ENCODE data around the gene MMP25. TPM values are rescaled to one million over a fixed set of nuclear protein-coding genes. Genes with fewer than 3 reads are reported as not detected.

The MMP25 gene
- total and polyA plus RNA-seq, 10 of the 15 experiments (the other 5 are each of a cell fraction or from before 2014, with no cell fraction given): 0.03 to 0.36 (median 0.13) TPM; not detected in 1

DNA sequence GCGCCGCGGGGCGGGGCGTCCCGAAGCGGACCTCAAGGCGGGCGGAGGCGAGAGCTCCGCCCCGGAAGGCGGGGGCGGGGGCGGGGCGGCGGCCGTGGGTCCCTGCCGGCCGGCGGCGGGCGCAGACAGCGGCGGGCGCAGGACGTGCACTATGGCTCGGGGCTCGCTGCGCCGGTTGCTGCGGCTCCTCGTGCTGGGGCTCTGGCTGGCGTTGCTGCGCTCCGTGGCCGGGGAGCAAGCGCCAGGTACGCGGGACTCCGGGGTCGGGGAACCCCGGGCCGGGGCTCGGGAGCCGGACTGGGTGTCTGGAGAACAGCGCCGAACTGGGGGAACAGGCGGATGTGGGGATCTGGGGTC lies 26.1 kb upstream of the MMP25 start, which contains the start of gene TNFRSF12A (continued):
- TF ChIP-seq ZNF687 (IDR thresholded peaks at IDR 0.05) (no peak), KDM1A (IDR thresholded peaks at IDR 0.05; ENCODE audit: borderline replicate concordance) (no peak), POLR2A (IDR thresholded peaks at IDR 0.05; ENCODE audit: low read depth, low read length) (peak; percentile 85), ZBTB4 (CRISPR knock-in tag; IDR thresholded peaks at IDR 0.05) (no peak), LARP7 (IDR thresholded peaks at IDR 0.05) (0 out of 2 replicates have a peak, but pooled peaks have one; percentile 24), SREBF1 (IDR thresholded peaks at IDR 0.05; ENCODE audit: low read length) (no peak), FOS (IDR thresholded peaks at IDR 0.05; ENCODE audit: borderline replicate concordance, extremely low read depth, insufficient read length) (no peak), HDAC2 (IDR thresholded peaks at IDR 0.05) (no peak), ZNF592 (IDR thresholded peaks at IDR 0.05) (no peak), HSF1 (IDR thresholded peaks at IDR 0.05; ENCODE audit: low read depth, low read length) (no peak), SKIL (IDR thresholded peaks at IDR 0.05; ENCODE audit: low read depth, poor library complexity, severe bottlenecking) (no peak)
- TF ChIP-seq, protein P1, sequence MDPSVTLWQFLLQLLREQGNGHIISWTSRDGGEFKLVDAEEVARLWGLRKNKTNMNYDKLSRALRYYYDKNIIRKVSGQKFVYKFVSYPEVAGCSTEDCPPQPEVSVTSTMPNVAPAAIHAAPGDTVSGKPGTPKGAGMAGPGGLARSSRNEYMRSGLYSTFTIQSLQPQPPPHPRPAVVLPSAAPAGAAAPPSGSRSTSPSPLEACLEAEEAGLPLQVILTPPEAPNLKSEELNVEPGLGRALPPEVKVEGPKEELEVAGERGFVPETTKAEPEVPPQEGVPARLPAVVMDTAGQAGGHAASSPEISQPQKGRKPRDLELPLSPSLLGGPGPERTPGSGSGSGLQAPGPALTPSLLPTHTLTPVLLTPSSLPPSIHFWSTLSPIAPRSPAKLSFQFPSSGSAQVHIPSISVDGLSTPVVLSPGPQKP (IDR thresholded peaks at IDR 0.05; ENCODE audit: low read depth, low read length): 0 out of 2 replicates have a peak, but pooled peaks have one; percentile 20
